GM18526 (cell line): Measurements from ENCODE around the gene MRLN.

ENCODE experiments used
- POLR2A ChIP-seq: IDR thresholded peaks from 3 replicates; pipeline ENCODE4 v1.6.1; 2011; ENCODE audit not compliant: insufficient read length; ENCODE audit errors: extremely low read depth

MRLN gene

DNA sequence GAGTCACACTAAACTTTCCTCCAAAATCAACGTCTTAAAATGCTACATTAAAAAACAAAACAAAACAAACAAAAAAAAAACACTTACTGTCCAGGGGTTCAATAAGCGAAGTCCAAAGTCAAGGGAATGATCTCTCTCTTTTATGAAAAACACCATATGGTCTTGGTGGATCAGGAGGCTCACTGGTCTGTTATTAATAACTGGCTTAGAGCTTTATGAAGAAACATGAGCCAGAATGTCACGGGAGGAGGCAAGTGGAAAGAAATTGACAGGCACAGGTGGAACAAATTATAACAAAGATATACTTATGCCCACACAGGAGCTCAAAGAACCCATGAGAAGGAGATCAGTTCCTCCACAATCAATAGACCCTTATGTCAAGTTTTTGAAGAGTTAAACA lies at the start of gene MRLN:
Gene MRLN, minus strand, starts transcription at position 189 of the 400 bp plus-strand sequence.
- no peak for TF ChIP-seq POLR2A

DNA sequence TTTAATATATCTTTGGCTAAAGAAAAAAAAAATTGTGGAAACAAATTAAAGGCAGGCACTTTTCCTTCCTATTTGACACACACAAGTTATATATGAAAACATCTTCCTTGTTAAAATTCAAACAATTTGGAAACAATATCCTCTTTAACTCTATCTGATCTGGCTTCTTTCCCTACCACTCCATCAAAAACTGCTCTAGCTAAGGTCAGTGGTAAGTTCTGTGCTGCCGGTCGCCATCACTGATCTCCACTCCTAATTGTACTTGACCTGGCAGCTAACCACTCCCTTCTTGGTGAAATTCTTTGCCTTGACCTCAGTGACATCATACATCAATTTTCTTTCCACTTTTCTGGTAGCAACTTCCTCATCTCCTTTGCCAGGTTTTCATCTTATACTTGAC lies 47.9 kb upstream of the MRLN start:
- TF ChIP-seq POLR2A = no peak

DNA sequence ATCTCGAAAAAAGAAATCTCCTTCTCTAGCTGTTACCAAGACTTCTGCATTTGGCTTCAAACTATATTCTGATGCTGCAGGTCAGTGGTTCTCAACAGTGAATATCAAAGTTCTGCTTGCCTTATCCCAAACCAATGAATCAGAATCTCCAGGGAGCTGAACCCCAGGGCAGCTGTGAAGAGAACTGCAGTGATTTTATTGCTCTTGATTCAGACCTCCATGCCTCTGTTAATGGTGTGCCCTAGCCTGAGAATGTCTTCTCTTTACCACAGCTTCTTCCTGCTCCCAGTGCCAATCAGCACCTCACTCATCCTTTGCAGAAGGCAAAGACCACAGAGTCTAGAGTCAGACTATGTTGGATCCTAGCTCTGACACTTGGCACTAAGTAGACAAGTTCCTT lies 46.2 kb upstream of the MRLN start:
- TF ChIP-seq POLR2A = no peak

DNA sequence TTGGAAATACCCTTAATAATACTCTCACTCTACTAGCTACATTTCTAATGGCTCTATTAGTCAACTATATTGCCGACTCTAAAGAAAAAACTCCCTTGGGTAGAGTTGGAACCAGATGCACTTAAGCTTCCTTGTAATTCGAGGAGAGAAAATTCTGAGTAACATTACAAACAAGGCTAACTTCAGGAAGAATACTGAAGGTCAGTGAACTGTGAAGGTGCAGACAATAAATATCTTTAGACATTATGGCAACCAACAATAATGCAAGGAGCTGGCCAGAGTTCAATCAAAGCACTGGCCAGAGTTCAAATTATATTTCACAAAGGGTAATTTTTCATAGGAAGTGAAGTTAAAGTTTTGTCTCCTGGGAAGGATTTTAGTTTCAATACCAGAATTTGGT lies 40.7 kb upstream of the MRLN start:
- no peak for TF ChIP-seq POLR2A

DNA sequence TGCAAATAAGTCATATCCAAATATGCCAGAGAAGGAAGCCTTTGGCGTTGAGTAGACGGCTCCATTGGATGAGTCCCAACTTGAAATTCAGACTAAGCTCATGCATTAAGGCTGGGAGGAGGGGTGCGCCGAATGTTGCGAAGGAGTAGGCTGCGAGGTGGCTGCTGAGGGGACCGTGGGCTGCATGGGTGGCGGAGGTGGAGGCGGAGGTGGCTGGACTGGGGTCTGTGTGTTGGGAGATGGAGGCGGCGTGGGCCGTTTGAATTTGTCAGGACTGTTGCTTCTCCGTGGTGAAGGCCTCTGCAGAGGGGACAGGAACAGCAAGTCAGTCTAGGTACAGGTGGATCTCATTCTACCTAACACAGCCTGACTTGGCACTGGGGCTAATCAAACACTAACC lies 39.6 kb upstream of the MRLN start:
- no peak for TF ChIP-seq POLR2A

DNA sequence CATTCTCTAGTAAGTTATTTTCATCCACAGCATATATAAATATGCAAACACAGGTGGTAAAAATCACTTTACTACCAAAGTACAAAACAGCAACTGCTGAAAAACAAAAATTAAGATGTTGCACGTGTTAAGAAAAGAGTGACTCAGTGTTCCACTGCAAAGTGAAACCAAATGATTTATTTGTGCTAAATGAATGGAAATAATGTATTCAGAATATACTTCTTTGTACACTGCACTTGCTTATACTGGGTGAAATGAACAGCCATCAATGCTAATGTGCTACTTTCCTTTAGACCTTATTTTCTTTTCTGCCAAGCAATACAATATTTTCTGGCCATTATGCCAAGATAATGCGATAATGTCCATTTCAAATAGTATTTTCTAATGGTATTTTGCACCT lies 38.3 kb upstream of the MRLN start:
- TF ChIP-seq POLR2A = no peak

DNA sequence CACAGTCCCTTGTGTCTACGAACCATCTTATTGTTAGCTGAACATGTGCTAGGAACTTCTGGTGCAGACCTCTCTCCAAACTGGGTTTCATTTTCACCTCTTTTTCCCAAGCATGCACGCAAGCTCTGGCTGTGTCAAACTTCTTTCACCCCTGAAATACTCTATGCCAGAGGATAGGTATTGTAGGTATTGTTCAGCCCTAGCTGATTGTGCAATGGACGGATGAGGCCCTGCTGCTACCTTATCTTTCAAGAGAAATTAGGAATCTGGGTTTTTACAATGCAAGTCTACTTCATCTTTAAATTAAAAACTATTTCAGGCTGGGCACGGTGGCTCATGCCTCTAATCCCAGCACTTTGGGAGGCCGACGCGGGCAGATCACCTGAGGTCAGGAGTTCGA lies 28.3 kb upstream of the MRLN start:
- no peak for TF ChIP-seq POLR2A

DNA sequence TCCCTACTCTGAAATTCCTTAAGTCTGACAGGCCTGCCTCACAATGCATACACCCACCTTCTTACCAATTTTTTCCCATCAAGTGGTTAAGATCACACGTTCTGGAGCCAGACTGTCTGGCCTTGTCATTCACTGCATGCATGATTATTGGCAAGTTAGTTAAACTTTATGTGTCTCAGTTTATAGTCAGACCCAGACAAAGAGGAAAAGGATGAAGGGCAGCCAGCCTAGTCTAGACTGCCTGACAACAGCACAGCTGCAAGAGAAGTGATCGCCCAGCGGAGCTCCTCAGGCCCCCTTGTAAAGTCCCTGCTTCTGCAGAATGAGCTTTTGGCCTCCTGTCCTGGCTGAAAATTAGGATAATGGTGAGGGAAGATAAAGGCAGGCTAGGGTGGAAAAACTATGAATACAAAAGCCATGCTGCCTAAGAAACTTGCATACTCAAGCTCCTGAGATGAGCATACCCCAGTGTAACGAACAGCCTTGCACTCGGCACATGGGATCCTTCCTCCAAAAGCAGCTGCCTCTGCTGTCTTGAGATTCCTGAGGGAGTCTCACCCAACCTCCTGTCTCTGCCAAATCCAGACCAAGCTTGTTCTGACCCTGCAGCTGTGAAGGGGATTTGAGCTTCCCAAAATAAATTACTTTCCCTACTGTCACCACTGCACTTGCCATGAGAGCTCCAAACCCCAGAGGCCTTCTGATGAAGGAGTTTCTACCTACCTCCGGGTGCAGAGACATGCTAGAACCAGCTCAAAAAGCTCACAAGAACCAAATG lies 26.7 kb upstream of the MRLN start:
- no peak for TF ChIP-seq POLR2A

DNA sequence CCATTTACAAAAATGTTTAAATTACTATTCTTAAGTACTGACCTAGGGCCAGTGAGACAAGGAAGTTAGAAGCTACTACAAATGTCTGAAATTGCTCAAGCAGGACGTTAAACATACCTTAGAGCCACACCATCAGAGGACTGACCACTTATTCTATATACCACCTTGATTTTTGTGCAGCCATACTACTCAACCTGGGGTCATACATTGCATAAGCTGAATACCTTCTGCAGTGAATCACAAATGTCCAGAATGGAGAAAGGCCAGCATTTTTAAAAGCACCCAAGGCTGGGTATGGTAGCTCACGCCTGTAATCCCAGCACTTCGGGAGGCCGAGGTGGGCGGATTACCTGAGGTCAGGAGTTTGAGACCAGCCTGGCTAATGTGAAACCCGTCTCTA lies 21.2 kb upstream of the MRLN start:
- no peak for TF ChIP-seq POLR2A

DNA sequence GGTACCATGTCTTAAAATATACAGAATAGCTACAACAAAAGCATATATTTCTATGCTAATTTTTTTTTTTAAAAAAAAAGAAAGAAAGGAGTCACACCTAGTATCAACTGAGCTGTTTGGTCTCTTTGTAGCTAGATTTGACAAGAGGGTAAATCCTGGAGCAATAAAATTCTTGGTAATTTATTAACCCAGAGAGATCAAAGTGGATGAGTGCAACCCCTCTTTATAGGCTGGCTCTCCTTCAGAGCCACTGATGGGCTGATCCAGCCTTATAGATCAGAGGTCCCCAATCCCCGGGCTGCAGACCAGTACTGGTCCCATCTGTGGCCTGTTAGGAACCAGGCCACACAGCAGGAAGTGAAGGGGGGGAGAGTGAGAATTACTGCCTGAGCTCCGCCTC lies 19.8 kb upstream of the MRLN start:
- TF ChIP-seq POLR2A = no peak

DNA sequence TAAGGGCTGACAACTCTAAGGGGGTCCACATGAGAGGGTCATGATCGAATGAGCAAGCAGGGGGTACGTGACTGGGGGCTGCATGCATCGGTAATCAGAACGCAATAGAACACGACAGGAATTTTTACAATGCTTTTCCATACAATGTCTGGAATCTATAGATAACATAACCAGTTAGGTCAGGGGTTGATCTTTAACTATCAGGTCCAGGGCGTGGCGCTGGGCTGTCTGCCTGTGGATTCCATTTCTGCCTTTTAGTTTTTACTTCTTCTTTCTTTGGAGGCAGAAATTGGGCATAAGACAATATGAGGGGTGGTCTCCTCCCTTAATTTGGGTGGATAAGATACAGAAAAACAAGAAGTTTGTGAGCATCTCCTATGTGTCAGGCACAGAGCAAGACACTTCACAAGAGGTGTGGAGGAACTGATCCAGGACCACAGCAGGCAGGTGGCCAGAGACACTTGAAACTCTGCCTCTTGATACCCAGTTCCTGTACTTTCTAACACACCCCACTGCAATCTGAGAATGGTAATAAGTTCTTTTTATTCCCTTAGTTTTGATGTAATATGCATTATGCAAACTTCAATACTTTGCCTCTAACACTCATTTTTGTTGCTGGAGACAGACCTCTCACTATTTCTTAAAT lies 18.0 kb upstream of the MRLN start:
- no peak for TF ChIP-seq POLR2A

DNA sequence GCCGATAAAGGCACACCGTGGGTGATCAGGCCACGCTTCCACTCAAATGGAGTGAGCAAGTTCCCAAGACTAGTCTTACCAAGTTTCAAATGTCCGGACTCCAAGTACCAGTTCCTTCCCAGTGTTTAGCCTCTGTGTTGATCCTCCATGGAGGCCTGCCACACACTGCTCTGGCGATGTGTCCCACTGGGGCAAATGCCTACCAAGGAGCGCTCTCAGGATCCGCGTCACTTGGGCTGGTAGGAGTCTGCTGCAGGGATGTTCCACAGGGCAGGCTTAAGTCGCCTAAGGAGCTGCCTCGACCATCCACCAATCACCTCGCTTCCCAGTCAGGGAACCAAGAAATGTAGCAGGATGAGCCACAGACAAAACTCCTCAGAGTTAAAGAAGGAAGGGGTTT lies 17.4 kb upstream of the MRLN start:
- no peak for TF ChIP-seq POLR2A

DNA sequence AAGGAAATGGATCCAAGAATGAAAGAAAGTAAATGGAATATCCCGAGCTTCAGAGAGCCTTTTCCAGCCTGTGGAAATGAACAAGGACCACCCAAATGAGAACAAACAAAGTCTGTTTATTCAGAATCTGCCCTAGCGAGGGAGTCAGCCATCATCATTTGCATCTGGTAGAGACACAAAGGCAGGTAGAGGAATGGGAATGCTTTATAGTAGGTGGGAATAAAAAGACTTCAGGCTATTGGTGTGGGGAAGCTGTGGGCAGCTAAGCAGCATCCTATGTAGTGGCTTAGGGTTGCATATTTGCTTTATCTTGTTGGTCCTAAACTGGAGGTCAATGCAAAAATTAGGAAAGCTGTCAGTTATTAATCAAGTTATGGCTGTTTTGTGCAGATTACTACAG lies 9.2 kb upstream of the MRLN start:
- no peak for TF ChIP-seq POLR2A

DNA sequence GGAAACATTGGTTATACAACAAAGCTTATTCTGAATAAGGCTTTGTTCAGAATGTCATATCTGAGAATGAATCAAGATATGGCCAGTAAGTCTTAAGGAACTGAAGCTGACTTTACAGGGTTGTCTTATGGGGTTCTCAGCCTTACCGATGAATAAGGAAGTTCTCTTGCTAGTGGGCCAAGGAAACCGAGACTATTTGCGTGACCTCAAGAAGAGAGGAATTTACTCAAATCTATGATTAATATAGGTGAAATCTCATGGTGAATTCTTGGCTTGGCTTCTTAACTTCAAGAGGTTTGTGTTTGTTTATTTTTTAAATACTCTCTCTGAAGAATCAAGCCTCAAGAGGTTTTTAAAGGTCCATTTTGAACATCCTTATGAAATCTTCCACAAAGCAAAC lies 4.7 kb upstream of the MRLN start:
- no peak for TF ChIP-seq POLR2A

DNA sequence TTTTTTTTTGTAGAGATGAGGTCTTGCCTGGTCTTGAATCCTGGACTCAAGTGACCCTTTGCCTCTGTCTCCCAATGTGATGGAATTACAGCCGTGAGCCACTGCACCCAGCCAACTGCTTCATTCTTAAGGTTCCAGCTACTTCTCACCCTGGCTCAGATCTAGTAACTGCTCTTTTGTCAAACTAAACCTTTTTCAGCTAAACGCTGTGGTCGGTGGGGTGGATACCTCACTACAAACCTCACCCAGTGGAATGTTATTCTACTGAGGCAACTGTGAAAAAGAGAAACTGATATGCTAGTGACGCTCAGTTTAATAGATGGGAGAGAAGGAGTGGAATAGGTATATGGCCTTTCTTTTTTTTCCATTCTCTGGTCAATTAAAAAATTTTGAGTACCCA lies 1.7 kb upstream of the MRLN start:
- no peak for TF ChIP-seq POLR2A

DNA sequence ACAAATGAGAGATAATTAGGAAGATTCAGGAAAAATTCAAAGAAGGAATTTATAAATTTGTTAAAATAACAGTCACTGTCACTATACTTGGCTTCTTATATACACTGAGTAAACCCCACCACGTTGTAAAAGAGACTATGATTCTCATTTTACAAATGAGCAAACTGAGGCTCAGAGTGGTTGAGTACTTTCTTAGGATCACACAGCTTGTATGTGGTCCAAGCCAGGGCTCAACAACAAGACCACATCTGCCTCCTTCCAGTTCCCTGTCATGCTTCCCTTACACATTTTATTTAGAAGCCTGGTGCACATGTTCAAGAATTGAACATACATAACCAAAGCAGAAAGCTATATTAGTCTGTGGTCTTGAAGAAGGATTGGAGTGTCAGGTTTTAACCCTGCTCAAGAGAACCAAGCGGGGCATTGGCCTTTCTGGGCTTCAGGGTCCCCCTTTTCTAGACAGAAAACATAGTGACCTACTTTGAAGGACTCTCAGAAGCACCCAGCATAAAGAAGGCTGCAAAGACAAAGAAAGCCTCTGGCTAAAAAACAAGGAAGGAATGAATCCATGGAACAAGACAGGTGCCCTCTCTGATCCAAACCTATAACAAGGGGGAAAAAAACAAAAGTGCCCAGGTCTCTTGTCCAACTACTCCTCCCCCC lies 846 bp downstream of the MRLN start:
- no peak for TF ChIP-seq POLR2A

DNA sequence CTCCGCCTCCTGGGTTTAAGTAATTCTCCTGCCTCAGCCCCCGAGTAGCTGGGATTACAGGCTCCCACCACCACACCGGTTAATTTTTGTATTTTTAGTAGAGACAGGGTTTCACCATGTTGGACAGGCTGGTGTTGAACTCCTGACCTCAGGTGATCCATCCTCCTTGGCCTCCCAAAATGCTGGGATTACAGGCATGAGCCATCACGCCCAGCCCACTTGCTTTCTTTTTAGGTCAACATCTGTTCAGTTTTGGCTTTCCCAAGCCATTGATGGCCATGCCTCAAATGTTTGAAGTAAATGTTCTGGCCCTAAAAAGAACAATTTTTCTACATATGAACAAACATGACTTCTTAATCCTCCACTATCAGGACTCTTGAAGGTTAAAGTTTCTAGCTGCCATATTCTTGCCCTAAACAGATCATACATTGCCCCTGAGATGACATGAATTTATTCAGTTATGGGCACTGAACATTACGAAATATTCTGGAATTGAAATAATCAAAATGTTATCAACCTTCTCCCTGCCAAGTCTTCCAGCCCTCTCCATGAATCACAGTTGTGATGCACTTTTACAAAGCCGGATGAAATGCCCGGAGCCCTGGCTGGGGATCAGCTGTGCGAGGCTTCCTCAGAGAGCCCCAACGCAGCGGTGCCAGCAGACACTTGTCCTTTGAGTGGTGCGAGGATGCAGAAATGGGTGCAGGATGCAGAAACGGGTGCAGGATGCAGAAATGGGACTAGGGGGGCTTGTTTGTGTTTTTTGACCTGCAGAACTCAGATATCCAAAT lies 2.9 kb downstream of the MRLN start:
- TF ChIP-seq POLR2A = no peak
